Stomach (tissue), 4 donors: Measurements from ENCODE around the gene PLEKHD1.

Source experiments
- CTCF ChIP-seq, 7 experiments: fragments of 450-650 bp in 4 of 7; fragments of 200-600 bp in 3 of 7; sonication (generic) in 3 of 7; IDR thresholded peaks; one replicate each; pipeline ENCODE4 v1.5.1; 2016 to 2019; ENCODE audit warnings: antibody characterized with exemption in 7 of 7, control low read depth in 2 of 7, mild to moderate bottlenecking in 1 of 7
- POLR2AphosphoS5 ChIP-seq, 3 donors: sonication (generic); formaldehyde crosslinking; IDR thresholded peaks; one replicate each; pipeline ENCODE4 v1.6.1; 2016; ENCODE audit warnings: antibody characterized with exemption in 3 of 3

DNA sequence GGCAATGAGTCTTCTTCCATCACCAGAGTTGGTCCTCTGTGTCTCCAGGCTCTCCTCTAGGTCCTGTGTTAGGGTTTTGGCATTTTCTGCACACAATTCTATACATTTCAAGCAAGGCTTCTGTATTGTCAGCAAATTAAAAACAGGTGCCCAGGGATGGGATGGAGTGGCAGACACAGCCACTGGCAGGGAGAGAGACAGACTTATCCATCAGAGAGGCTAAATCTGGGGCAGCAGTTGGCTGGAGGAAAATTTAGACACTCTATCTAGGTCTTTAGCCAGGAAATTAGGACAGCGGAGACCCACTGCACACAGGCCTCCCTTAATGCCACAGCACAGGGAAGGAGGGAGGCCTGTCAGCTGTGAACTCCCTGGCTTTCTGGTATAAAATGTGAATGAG, 20.2 kb downstream of the PLEKHD1 start:
- TF ChIP-seq CTCF (IDR thresholded peaks at IDR 0.05) (no peak), POLR2AphosphoS5 (IDR thresholded peaks at IDR 0.05) (no peak)
